Measurements from ENCODE around the gene LIN28A.
"Not testable (repeated sequence)": the region's sequence is repeated elsewhere in the genome, so short reads cannot be mapped to it uniquely, and the experiment has no call there.

Gene LIN28A

GRCh38 chr1:26410706-26411623, at the start of gene LIN28A:
TSS of gene LIN28A (plus strand) at chr1:26410817. CDS start at chr1:26410892, 75 bp downstream.
- DNase-seq (ENCODE audit: low read depth in 2 of 3, low spot score in 2 of 3): no peak

GRCh38 chr1:26361605-26362122, 49.0 kb upstream of the LIN28A start:
- no peak for DNase-seq (ENCODE audit: low read depth in 2 of 3, low spot score in 2 of 3)

GRCh38 chr1:26362331-26362730, 48.3 kb upstream of the LIN28A start:
- DNase-seq (ENCODE audit: low read depth in 2 of 3, low spot score in 2 of 3): no peak

- peak; percentile 65 to 89 (median 71) for DNase-seq (ENCODE audit: low read depth in 2 of 3, low spot score in 2 of 3)
Measured at GRCh38 chr1:26363549-26364448, 46.8 kb upstream of the LIN28A start.

GRCh38 chr1:26364956-26365355, 45.7 kb upstream of the LIN28A start:
- no peak for DNase-seq (ENCODE audit: low read depth in 2 of 3, low spot score in 2 of 3)

- DNase-seq (ENCODE audit: low read depth in 2 of 3, low spot score in 2 of 3): no peak
Measured at GRCh38 chr1:26367441-26367840, 43.2 kb upstream of the LIN28A start.

GRCh38 chr1:26368006-26368405, 42.6 kb upstream of the LIN28A start:
- no peak for DNase-seq (ENCODE audit: low read depth in 2 of 3, low spot score in 2 of 3)

GRCh38 chr1:26368486-26368885, 42.1 kb upstream of the LIN28A start:
- no peak for DNase-seq (ENCODE audit: low read depth in 2 of 3, low spot score in 2 of 3)

- DNase-seq (ENCODE audit: low read depth in 2 of 3, low spot score in 2 of 3): no peak
Measured at GRCh38 chr1:26370591-26371382, 39.8 kb upstream of the LIN28A start.

- DNase-seq (ENCODE audit: low read depth in 2 of 3, low spot score in 2 of 3): no peak
Measured at GRCh38 chr1:26372039-26372438, 38.6 kb upstream of the LIN28A start.

- not testable (repeated sequence) for DNase-seq (ENCODE audit: low read depth in 2 of 3, low spot score in 2 of 3)
Measured at GRCh38 chr1:26372611-26373010, 38.0 kb upstream of the LIN28A start, which contains the start of gene ZNF683. TSS of gene ZNF683 (minus strand) at chr1:26372750. CDS start at chr1:26368571, 4,179 bp downstream.

- no peak for DNase-seq (ENCODE audit: low read depth in 2 of 3, low spot score in 2 of 3)
Measured at GRCh38 chr1:26373281-26373680, 37.3 kb upstream of the LIN28A start.

GRCh38 chr1:26373789-26374188, 36.8 kb upstream of the LIN28A start:
- no peak for DNase-seq (ENCODE audit: low read depth in 2 of 3, low spot score in 2 of 3)

- not testable (repeated sequence) for DNase-seq (ENCODE audit: low read depth in 2 of 3, low spot score in 2 of 3)
Measured at GRCh38 chr1:26374361-26374760, 36.3 kb upstream of the LIN28A start.

- no peak for DNase-seq (ENCODE audit: low read depth in 2 of 3, low spot score in 2 of 3)
Measured at GRCh38 chr1:26375081-26375480, 35.5 kb upstream of the LIN28A start.

- no peak for DNase-seq (ENCODE audit: low read depth in 2 of 3, low spot score in 2 of 3)
Measured at GRCh38 chr1:26376050-26376449, 34.6 kb upstream of the LIN28A start.

- peak; percentile 28 to 79 (median 58) for DNase-seq (ENCODE audit: low read depth in 2 of 3, low spot score in 2 of 3)
Measured at GRCh38 chr1:26378088-26378878, 32.3 kb upstream of the LIN28A start.

GRCh38 chr1:26378879-26379251, 31.8 kb upstream of the LIN28A start:
- no peak for DNase-seq (ENCODE audit: low read depth in 2 of 3, low spot score in 2 of 3)

- no peak for DNase-seq (ENCODE audit: low read depth in 2 of 3, low spot score in 2 of 3)
Measured at GRCh38 chr1:26384076-26384475, 26.5 kb upstream of the LIN28A start.

GRCh38 chr1:26385063-26385462, 25.6 kb upstream of the LIN28A start:
- DNase-seq (ENCODE audit: low read depth in 2 of 3, low spot score in 2 of 3): not testable (repeated sequence)
